Mononuclear cell (primary cell): ENCODE results near the gene ADAMTS2. TPM values are rescaled to one million over a fixed set of nuclear protein-coding genes. Genes with fewer than 3 reads are reported as not detected.

Source experiments
- H3K27me3 ChIP-seq: 2 replicates; pipeline ENCODE4 v1.6.0; 2011; ENCODE audit warnings: low read length, control low read depth; ENCODE audit not compliant: insufficient read depth
- H3K4me1 ChIP-seq: 2 replicates; pipeline ENCODE4 v1.5.1; 2011; ENCODE audit warnings: mild to moderate bottlenecking, low read length, control low read depth; ENCODE audit not compliant: insufficient read depth
- H3K4me3 ChIP-seq: 2 replicates; pipeline ENCODE4 v1.5.1; 2011; ENCODE audit warnings: mild to moderate bottlenecking, low read length, moderate library complexity
- H3K9me3 ChIP-seq: 2 replicates; pipeline ENCODE4 v1.5.1; 2011; ENCODE audit warnings: low read depth, mild to moderate bottlenecking, control low read depth, low read length
- total RNA-seq: library from RNA; depleted of rRNA; stranded (reverse); fragments of >200 nt; gene quantifications from one replicate; pipeline ENCODE4 v1.2.3, GENCODE V29; 2012

The ADAMTS2 gene
- total RNA-seq, 1 donor = 0.21 TPM

DNA sequence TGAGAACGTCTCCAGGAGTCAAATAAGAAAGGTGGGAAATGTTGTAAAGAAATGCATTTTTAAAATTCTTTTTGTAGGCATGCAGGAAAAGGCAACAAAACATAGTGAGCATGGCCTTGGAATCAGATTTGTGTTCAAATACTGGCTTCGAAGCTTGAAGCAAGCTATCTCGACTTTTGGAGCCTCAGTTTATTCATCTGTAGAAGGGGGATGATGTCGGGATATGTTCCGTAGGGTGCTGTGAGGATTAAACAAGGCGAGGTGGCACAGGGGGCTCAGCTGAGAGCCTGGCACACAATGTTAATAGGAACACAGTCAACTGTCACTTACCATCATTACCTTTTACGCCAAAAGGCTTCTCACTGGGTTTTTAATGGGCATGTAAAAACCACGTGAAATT, 4.8 kb downstream of the ADAMTS2 start:
- peaks cover 20% of the 10 kb centered on the region for H3K27me3 ChIP-seq

DNA sequence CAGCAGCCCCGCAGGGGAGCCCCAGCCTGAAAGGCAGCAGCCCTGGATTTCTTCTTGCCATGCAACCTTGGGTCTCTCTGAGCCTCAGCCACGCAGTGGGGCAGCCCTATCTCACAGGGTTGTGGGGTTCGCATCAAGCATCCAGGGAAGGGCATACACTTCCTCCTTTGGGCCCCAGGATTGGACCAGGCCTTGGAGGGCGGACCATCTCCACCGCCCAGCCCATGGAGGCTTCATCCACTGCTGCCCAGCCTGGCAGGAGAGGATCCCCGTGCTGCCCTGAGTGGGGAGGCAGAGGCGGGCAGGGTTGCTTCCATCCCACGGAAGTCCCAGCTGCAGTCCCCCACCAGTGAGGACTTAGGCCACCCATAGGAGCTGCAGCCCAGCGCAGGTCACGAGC, 5.3 kb downstream of the ADAMTS2 start:
- Histone ChIP-seq H3K4me3 (no peak overlapping the region), H3K27me3 (peaks cover 20% of the 10 kb centered on the region), H3K4me1 (peaks cover 5% of the 10 kb centered on the region), H3K9me3 (no peaks in the 10 kb centered on the region)

More for the DNA sequence above, 4.8 kb downstream of the ADAMTS2 start:
- Histone ChIP-seq H3K9me3 (no peaks in the 10 kb centered on the region), H3K4me1 (peaks cover 5% of the 10 kb centered on the region), H3K4me3 (no peak overlapping the region)

DNA sequence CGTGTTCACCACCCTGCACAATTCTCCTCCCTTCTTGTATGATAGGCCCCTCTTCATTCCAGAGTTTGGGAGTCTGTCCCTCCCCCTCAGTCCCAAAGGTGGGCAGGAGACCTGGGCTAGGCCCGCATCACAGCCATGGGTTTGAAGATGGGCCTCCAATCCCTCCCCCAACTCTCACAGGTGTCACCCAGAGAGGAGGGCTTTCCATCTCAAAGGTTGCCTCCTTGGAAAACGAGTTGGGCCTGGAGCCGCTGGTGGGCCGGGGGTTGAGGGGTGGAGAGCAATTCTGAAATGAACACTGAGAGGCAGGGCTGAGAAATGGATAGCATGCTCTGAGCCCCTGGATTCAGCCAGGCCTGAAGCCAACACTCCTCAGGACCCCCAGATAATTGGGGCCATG, 6.2 kb downstream of the ADAMTS2 start:
- Histone ChIP-seq H3K4me3 (no peak overlapping the region), H3K9me3 (no peaks in the 10 kb centered on the region), H3K27me3 (peaks cover 16% of the 10 kb centered on the region), H3K4me1 (peaks cover 2% of the 10 kb centered on the region)

DNA sequence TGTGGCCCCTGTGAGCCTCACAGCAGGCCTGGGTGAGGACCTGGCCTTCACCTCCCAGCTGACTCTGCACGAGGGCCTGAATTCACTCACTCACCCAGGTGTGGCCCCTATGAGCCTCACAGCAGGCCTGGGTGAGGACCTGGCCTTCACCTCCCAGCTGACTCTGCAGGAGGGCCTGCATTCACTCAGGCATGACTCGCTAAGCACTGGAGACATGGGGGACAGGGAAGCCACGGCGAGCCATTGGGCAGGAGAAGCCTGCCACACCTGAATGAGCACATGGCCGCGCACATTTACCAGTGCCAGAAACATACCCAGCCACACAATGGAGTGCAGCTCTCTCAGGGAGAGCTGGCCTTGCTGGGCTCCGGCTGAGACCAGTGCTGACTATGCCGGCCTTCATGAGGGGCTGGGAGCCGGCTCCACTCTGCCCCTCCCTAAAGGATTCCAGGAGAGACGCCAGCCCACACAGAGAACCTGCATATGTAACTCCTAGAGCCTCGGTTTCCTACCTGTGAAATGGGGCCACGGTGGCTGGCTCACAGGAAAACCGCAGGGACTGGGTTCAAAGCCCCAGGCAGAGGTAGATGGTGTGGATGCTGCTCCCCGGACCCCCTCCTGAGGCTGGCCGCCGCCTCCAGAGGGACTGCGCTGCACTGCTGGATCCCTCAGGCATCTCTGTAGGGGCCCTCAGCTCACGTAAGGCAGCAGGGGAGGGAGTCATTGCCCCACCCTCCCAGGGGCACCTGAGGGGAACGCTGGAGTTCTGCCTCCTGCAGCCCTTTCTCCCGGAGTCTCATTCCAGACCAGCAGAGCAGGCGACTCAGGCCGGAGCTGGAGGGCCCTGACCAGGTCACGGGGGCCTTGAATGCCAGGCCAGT, 7.2 kb downstream of the ADAMTS2 start:
- no peaks in the 10 kb centered on the region for H3K4me1 ChIP-seq
- H3K4me3 ChIP-seq = no peak overlapping the region
- H3K9me3 ChIP-seq = no peaks in the 10 kb centered on the region
- peaks cover 9% of the 10 kb centered on the region for H3K27me3 ChIP-seq

DNA sequence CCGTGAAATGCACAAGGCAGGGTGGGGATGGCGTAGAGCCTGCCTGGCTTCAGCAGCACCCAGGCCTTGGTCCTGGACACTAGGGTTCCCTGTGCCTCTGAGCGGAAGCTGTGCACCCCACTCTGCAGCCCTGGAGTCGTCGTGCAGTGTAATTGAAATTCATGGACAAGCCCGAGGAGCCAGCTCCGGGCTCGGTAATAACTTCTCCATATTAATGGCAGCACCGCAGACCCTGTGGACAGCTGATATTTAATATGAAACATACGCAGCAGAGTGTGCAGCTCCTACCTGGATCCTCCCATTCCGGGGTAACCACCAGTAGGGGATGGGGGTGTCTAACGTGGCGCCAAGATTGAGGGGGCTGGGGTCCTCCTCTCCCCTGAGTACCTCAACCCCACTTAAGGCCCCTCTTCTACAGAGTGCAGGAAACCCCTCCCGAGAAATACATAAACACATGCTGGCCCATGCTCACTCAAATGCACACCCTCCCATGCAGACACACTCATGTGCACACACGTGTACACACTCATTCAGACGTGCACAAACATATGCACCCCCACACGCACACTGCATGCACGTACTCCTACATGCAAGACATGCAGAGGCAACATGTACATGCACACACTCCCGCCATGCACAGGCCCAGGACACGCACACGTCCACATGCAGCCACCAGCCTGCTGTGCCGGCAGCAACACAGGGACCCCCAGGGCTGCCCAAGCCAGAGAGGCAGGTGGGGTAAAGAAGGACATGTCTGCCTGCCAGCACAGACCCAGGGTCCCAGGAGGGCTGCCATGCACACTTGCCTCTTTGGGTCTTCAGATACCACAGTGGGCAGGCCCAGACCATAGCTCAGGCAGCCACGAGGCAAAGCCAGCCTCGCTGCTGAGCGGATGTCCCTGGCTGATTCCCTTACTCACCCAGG, 8.1 kb downstream of the ADAMTS2 start:
- no peaks in the 10 kb centered on the region for H3K4me1 ChIP-seq
- no peaks in the 10 kb centered on the region for H3K27me3 ChIP-seq
- H3K9me3 ChIP-seq = no peaks in the 10 kb centered on the region
- no peak overlapping the region for H3K4me3 ChIP-seq

DNA sequence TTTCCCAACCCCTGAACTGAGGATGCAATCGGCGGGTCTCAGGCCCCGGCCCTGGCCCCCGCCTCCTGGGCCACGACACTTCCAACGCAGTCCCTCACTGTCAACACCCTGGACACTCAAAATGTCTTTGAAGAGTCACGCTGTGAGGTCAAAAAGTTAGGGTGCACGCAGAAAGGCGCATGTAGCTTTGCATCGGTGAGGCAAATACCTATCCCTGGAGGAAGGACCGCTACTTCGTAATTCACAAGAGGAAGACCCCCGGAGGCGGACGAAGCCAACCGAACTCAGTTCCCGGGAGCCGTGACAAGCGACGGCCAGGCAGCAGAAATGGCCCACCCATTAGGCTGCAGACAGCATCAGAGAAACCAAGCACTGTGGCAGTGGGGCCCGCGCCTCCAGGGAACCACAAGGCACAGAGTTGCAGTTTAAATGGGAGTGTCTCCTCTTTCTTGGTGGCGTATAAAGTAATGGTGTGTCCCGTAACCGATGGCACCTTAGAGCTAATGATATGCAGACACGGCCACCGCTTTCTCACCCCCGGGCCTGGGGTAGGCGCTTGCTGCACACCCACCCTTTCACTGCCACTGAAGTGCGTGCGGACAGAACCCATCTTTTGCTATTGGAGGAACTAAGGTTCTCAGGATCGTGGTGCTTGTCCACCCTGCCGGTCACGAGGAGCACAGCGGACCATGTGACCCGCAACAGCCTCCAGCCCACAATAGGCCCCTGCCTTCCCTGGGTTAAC, 9.0 kb downstream of the ADAMTS2 start:
- no peaks in the 10 kb centered on the region for H3K4me1 ChIP-seq
- H3K9me3 ChIP-seq = no peaks in the 10 kb centered on the region
- H3K4me3 ChIP-seq = no peak overlapping the region
- no peaks in the 10 kb centered on the region for H3K27me3 ChIP-seq

DNA sequence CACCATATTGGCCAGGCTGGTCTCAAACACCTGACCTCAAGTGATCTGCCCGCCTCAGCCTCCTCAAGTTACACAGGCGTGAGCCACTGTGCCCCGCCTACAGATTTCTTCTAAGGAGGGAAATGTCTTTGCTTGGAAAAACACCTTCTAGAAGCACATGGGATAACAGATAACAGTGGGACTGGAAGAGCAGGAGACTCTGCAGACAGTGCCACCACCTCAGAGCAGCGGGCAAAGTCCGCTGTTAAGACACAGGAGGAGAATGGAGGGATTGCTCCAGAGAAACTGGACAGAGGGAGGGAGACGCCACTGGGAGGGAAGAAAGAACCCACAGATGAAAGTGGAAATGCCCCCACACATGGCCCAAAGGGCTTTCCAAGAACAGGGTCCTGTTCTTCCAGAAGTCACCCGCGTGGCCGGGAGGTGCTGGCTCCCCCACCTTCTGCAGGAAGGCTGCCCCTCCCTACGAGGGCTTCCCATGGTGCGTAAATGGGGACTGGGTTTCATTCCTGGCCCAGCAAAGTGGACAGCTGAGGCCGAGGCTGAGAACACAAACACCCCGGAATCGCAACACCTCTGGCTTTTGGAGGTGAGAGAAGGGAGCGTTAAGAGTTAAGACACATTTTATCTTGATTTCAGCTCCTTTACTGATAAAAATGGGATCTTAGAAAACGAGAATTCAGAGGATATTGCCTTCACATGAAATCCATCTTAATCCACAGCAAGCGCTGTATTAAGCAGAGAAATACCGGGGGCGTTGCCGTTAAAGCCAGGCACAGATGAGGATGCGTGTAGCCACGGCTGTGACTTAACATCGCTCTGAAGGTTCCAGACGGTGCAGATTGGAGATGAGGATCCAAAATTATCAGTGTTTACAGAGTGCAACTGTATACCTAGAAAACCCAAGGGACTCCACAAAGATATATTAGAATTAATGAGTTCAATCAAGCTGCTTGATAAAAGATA, 11.2 kb downstream of the ADAMTS2 start:
- H3K4me1 ChIP-seq = no peaks in the 10 kb centered on the region
- no peaks in the 10 kb centered on the region for H3K9me3 ChIP-seq

DNA sequence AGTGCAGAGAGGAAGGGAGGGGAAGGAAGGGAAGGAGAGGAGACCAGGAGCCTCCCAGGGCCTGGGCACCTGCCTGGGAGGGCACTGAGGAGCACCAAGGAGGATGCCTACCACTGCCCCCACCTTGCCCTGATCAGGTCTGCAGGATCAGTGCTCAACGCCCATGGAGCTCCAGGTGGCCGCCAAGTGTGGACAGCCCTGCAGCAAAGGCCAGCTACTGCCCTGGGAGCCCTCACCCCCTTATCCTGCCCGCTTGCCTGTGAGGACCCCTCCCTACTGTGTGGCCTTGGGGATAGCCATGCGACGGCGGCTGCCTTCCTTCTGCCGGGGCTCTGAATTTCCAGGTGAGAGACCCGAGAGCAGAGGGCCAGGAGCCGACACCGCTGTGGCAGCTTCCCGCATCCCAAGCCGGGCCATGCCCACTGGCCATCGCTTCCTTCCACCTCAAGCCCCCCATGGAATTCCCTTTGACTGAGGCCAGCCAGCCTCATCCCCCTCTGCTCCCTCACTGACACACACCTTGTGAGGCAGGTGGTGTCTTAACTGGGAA, 12.4 kb downstream of the ADAMTS2 start:
- H3K4me3 ChIP-seq = no peak overlapping the region
- H3K27me3 ChIP-seq = no peaks in the 10 kb centered on the region
- no peaks in the 10 kb centered on the region for H3K9me3 ChIP-seq
- no peaks in the 10 kb centered on the region for H3K4me1 ChIP-seq

More for the DNA sequence above, 11.2 kb downstream of the ADAMTS2 start:
- Histone ChIP-seq H3K27me3 (no peaks in the 10 kb centered on the region), H3K4me3 (no peak overlapping the region)

DNA sequence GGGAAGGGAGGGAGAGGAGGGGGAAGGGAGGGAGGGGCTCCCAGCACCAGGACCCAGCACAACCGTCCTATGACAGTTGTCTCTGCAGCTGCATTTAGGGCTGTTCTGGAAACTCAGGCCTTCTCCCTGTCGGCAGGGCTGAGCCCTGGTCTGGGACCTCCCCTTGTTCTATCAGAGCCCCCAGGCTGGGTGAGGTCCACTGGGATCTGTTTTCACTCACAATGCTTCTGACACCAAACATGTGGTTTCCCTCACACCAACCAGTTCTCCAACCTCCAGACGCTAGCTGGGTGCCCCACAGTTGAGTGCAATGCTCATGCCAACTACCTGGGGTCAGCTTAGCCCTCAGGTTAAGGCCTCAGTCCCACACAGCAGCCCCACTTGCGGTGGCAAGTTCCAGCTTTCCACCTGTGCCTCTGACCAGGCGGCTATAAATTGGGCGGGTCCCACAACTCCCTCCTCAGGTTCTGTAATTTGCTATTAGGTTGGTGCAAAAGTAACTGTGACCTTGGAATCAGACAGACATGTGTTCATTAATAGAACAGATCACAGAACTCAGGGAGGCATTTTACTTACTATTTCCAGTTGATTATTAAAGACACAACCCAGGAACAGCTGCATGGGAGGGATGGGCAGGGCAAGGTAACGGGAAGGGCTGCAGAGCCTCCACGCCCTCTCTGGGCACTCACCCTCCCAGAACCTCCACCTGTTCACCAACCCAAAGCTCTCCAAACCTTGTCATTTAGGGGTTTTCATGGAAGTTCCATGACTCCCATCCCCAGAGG, 13.5 kb downstream of the ADAMTS2 start:
- Histone ChIP-seq H3K4me3 (no peak overlapping the region), H3K27me3 (no peaks in the 10 kb centered on the region), H3K4me1 (no peaks in the 10 kb centered on the region), H3K9me3 (no peaks in the 10 kb centered on the region)

DNA sequence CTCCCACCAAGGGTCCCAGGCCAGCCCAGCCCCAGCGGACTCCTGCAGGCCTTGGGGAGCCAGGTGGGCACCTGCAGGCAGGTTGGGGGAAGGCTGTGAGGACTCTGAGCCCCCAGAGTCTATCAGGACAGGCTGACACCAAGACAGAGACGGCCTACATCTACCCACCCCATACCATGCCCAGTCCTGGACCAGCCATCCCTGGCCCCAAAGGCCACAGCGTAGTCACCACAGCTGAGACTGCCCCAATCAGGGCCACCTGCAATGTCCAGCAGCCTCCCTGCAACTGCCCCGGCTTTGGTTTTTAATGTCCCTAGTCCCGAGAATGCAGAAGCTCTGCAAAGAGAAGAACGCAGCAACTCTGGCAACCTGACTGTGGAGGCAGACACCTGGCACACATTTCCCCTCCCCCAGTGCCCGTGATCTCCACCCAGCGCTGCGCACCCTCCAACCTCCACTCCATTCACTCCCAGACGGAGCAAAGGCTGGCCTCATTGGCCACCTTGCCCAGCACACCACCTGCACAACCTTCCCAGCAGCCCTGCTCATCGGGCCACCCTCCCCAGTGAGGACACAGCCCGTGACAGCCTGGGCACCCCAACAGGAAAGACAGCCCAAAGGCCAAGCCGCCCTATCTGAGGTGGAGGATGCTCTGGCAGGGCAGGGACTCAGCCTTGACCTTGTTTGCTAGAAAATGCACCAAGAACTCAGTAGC, 14.9 kb downstream of the ADAMTS2 start:
- H3K4me3 ChIP-seq = no peak overlapping the region
- H3K4me1 ChIP-seq = no peaks in the 10 kb centered on the region
- H3K27me3 ChIP-seq = no peaks in the 10 kb centered on the region
- no peaks in the 10 kb centered on the region for H3K9me3 ChIP-seq

DNA sequence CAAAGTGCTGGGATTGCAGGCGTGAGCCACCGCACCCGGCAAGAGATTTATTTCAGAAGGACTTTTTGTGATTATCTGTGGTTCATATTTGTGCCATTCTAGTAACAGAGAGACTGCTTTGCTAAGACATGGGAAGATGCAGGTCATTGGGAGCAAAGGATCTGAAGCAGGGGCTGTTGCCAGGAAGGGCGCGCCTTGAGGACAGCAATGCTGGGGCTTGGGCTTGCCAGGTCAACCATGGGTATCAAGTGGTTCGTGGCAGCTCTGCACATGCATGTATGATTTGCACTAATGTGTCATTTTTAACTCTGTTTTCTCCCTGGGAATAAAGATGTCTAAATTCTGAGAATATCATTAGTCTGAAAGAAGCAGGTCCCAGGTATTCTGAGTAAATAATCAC, 17.0 kb downstream of the ADAMTS2 start:
- H3K9me3 ChIP-seq = no peaks in the 10 kb centered on the region
- H3K4me1 ChIP-seq = no peaks in the 10 kb centered on the region
- no peaks in the 10 kb centered on the region for H3K27me3 ChIP-seq
- H3K4me3 ChIP-seq = no peak overlapping the region

DNA sequence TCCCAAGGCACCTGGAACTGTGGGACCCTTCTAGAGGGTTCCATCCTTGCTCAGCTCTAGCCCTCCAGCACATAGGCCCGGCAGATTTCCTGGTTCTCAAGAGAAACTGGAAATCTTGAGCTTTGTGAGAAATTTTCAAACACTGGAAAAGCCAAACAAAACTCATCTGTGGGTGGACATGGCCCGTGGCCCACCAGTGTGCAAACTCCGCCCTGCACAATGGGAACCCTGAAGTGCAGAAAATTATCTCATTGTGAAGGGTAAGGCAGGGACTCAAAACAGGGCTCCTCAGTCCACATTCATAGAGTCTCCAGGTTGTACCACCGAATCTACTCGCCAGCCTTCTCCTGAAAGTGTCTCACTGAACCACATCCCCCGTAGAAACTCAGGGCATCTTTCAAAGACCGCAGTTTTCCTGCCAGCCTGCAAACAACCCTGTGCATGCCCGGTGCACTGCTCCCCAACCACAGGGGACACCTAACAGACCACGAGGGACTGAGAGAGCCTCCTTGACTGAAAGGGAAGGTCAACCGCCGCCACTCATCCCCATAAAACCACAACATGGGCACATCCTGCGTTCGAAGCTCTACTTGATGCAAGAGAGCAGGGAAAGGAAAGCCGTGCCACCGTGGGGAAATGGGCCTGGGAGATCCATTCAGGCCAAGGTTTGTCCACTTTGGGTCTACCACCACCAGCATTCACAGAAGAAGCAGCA, 18.1 kb downstream of the ADAMTS2 start:
- Histone ChIP-seq H3K9me3 (no peaks in the 10 kb centered on the region), H3K4me1 (no peaks in the 10 kb centered on the region), H3K27me3 (no peaks in the 10 kb centered on the region), H3K4me3 (no peak overlapping the region)
